H9 (cell line): ENCODE results near the gene MCM10. TPM values are rescaled to one million over a fixed set of nuclear protein-coding genes. Genes with fewer than 3 reads are reported as not detected.

ENCODE experiments used
- DNase-seq: peaks from one replicate; pipeline ENCODE4 v3.0.0-alpha.2; 2017
- H2AFZ ChIP-seq: one replicate; pipeline ENCODE4 v1.6.1; 2013; ENCODE audit warnings: mild to moderate bottlenecking, low read length, control low read depth, moderate library complexity
- H2AK5ac ChIP-seq: 2 replicates; pipeline ENCODE4 v1.6.1; 2013; ENCODE audit warnings: low read length, control low read depth, mixed read lengths; ENCODE audit not compliant: insufficient read length
- H2BK120ac ChIP-seq: one replicate; pipeline ENCODE4 v1.6.1; 2013; ENCODE audit warnings: low read depth, mild to moderate bottlenecking, low read length, control low read depth, inconsistent platforms; ENCODE audit not compliant: poor library complexity, severe bottlenecking
- H2BK12ac ChIP-seq: 2 replicates; pipeline ENCODE4 v1.6.1; 2013; ENCODE audit warnings: low read length, control low read depth, mixed read lengths, low read depth; ENCODE audit not compliant: insufficient read length
- H2BK15ac ChIP-seq: 2 replicates; pipeline ENCODE4 v1.6.1; 2013; ENCODE audit warnings: low read depth, low read length, control low read depth
- H2BK20ac ChIP-seq: one replicate; pipeline ENCODE4 v1.6.1; 2013; ENCODE audit warnings: low read depth, mild to moderate bottlenecking, low read length, control low read depth, inconsistent platforms; ENCODE audit not compliant: poor library complexity, severe bottlenecking
- H2BK5ac ChIP-seq: 2 replicates; pipeline ENCODE4 v1.6.1; 2013; ENCODE audit warnings: low read length, control low read depth, mixed read lengths; ENCODE audit not compliant: insufficient read length
- H3K14ac ChIP-seq: 2 replicates; pipeline ENCODE4 v1.6.1; 2013; ENCODE audit warnings: low read length, control low read depth; ENCODE audit not compliant: insufficient read depth
- H3K18ac ChIP-seq: 2 replicates; pipeline ENCODE4 v1.6.1; 2013; ENCODE audit warnings: low read depth, mild to moderate bottlenecking, mixed read lengths, low read length, control low read depth; ENCODE audit not compliant: insufficient read length
- H3K23ac ChIP-seq: 2 replicates; pipeline ENCODE4 v1.6.1; 2013; ENCODE audit warnings: low read length, control low read depth, mixed read lengths, low read depth; ENCODE audit not compliant: insufficient read length
- H3K23me2 ChIP-seq: 2 replicates; pipeline ENCODE4 v1.6.1; 2013; ENCODE audit warnings: low read depth, mild to moderate bottlenecking, mixed read lengths, low read length, control low read depth; ENCODE audit not compliant: insufficient read length, poor library complexity, severe bottlenecking
- H3K27ac ChIP-seq: 2 replicates; pipeline ENCODE4 v1.5.1; 2013; ENCODE audit warnings: low read length, control low read depth, mixed read lengths, low read depth; ENCODE audit not compliant: insufficient read length
- H3K27me3 ChIP-seq: 2 replicates; pipeline ENCODE4 v1.6.1; 2013; ENCODE audit warnings: low read length, control low read depth, inconsistent platforms; ENCODE audit not compliant: insufficient read depth
- H3K4ac ChIP-seq: 2 replicates; pipeline ENCODE4 v1.6.1; 2013; ENCODE audit warnings: low read depth, mild to moderate bottlenecking, control low read depth, inconsistent platforms, low read length, moderate library complexity
- H3K4me1 ChIP-seq: 2 replicates; pipeline ENCODE4 v1.6.1; 2013; ENCODE audit warnings: low read length, control low read depth, inconsistent platforms; ENCODE audit not compliant: insufficient read depth
- H3K4me2 ChIP-seq: 2 replicates; pipeline ENCODE4 v1.6.1; 2013; ENCODE audit warnings: low read length, control low read depth, mixed read lengths; ENCODE audit not compliant: insufficient read length, insufficient read depth
- H3K56ac ChIP-seq: 2 replicates; pipeline ENCODE4 v1.6.1; 2013; ENCODE audit warnings: low read depth, mild to moderate bottlenecking, mixed read lengths, low read length, control low read depth; ENCODE audit not compliant: insufficient read length
- H3K79me1 ChIP-seq: 2 replicates; pipeline ENCODE4 v1.6.1; 2013; ENCODE audit warnings: low read depth, mild to moderate bottlenecking, moderate library complexity, low read length, control low read depth, inconsistent platforms; ENCODE audit not compliant: insufficient read depth, poor library complexity, severe bottlenecking
- H3K79me2 ChIP-seq: 2 replicates; pipeline ENCODE4 v1.6.1; 2013; ENCODE audit warnings: low read length, control low read depth, inconsistent platforms; ENCODE audit not compliant: insufficient read depth
- H3K9ac ChIP-seq: 2 replicates; pipeline ENCODE4 v1.6.1; 2013; ENCODE audit warnings: low read length, control low read depth, mixed read lengths; ENCODE audit not compliant: insufficient read length; ENCODE audit errors: extremely low read depth
- H3K9me3 ChIP-seq: one replicate; pipeline ENCODE4 v1.6.1; 2013; ENCODE audit warnings: low read depth, low read length, inconsistent platforms; ENCODE audit not compliant: control insufficient read depth
- H3T11ph ChIP-seq: one replicate; pipeline ENCODE4 v1.6.1; 2013; ENCODE audit warnings: mild to moderate bottlenecking, low read length, control low read depth, inconsistent platforms
- H4K20me1 ChIP-seq: one replicate; pipeline ENCODE4 v1.6.1; 2013; ENCODE audit not compliant: control insufficient read depth, insufficient read length, insufficient read depth
- H4K5ac ChIP-seq: 2 replicates; pipeline ENCODE4 v1.6.1; 2013; ENCODE audit warnings: low read depth, mild to moderate bottlenecking, mixed read lengths, low read length, control low read depth; ENCODE audit not compliant: insufficient read length
- H4K8ac ChIP-seq: replicated peaks from 2 replicates; pipeline ENCODE4 v1.6.1; 2013; ENCODE audit warnings: low read length, control low read depth, mixed read lengths, low read depth; ENCODE audit not compliant: insufficient read length
- H4K91ac ChIP-seq: 2 replicates; pipeline ENCODE4 v1.6.1; 2013; ENCODE audit warnings: low read depth, mild to moderate bottlenecking, moderate library complexity, mixed read lengths, low read length, control low read depth; ENCODE audit not compliant: insufficient read length
- H3K27ac Mint-ChIP-seq, 3 experiments: 2 replicates in 2 of 3; 3 replicates in 1 of 3; pipeline ENCODE4 v1.8.0; 2020 to 2021; ENCODE audit warnings: mixed read lengths in 3 of 3, mild to moderate bottlenecking in 1 of 3, moderate library complexity in 1 of 3
- H3K27me3 Mint-ChIP-seq: 2 replicates; pipeline ENCODE4 v1.8.0; 2021; ENCODE audit warnings: low read depth, mild to moderate bottlenecking, moderate library complexity, mixed read lengths
- H3K36me3 Mint-ChIP-seq, 3 experiments: 2 replicates in 2 of 3; 3 replicates in 1 of 3; pipeline ENCODE4 v1.8.0; 2020 to 2021; ENCODE audit warnings: low read depth in 3 of 3, mixed read lengths in 3 of 3; ENCODE audit not compliant: insufficient read depth in 1 of 3
- H3K4me1 Mint-ChIP-seq, 2 experiments: 2 replicates each; pipeline ENCODE4 v1.8.0; 2020; ENCODE audit warnings: mixed read lengths in 2 of 2
- H3K4me3 Mint-ChIP-seq, 2 experiments: 2 replicates in 1 of 2; 3 replicates in 1 of 2; pipeline ENCODE4 v1.8.0; 2020 to 2021; ENCODE audit warnings: mild to moderate bottlenecking in 2 of 2, mixed read lengths in 2 of 2, moderate library complexity in 1 of 2
- H3K9me3 Mint-ChIP-seq, 2 experiments: 2 replicates in 1 of 2; 3 replicates in 1 of 2; pipeline ENCODE4 v1.8.0; 2020; ENCODE audit warnings: mild to moderate bottlenecking in 2 of 2, mixed read lengths in 2 of 2, moderate library complexity in 1 of 2
- CTCF ChIP-seq: fragments of 200-600 bp; sonication (generic); conservative IDR thresholded peaks from 3 replicates; pipeline ENCODE4 v1.8.0; 2021; ENCODE audit warnings: antibody characterized with exemption, mild to moderate bottlenecking
- WGBS: extraction: QIAGEN DNeasy Blood & Tissue Kit; methylation state at CpG from one replicate; pipeline ENCODE4 v1.1.7; 2013; ENCODE audit warnings: missing lambda C conversion rate, low lambda C conversion rate, mixed read lengths; ENCODE audit not compliant: insufficient read length; ENCODE audit errors: extremely low coverage; 5-methylcytosine and 5-hydroxymethylcytosine counted together
- total RNA-seq: library from RNA; stranded (reverse); gene quantifications from 2 replicates; pipeline ENCODE4 v1.2.1, GENCODE V29; 2021

MCM10 gene
- total RNA-seq, 1 experiment from 2014 or later, result 67.4 TPM

- no peak overlapping the region for H3K56ac ChIP-seq
- no peaks in the 10 kb centered on the region for H3K79me1 ChIP-seq
- Mint-ChIP-seq H3K27me3 (no peaks in the 10 kb centered on the region), H3K9me3 (no peaks in the 10 kb centered on the region; a peak in 1 of 5 replicates), H3K36me3 (peaks cover 0 to 24% (median 14%) of the 10 kb centered on the region in 3 experiments; a peak in 5 of 7 replicates), H3K4me1 (peaks cover 19 to 35% of the 10 kb centered on the region in 2 experiments), H3K27ac (peak overlapping the region in 2 of 3 experiments; percentile 27 to 91; a peak in 2 of 7 replicates), H3K4me3 (no peak overlapping the region; a peak in 1 of 5 replicates)
- no peak for DNase-seq
- no peak overlapping the region for H2BK5ac ChIP-seq
- H3K27ac ChIP-seq, result no peak overlapping the region
- no peaks in the 10 kb centered on the region for H3K79me2 ChIP-seq
- H3K27me3 ChIP-seq, result no peaks in the 10 kb centered on the region
- no CpG with 5 or more reads among the region's 7 CpGs for whole genome bisulfite sequencing
- no peak overlapping the region for H3K18ac ChIP-seq
- H3T11ph ChIP-seq, result no peak overlapping the region
- no peak overlapping the region for H2BK15ac ChIP-seq
- H4K5ac ChIP-seq, result no peak overlapping the region
- no peak overlapping the region for H4K8ac ChIP-seq
- H3K4ac ChIP-seq, result no peak overlapping the region
- no peak for TF ChIP-seq CTCF
- no peaks in the 10 kb centered on the region for H3K23me2 ChIP-seq
- no peaks in the 10 kb centered on the region for H3K9me3 ChIP-seq
- no peak overlapping the region for H3K14ac ChIP-seq
- no peaks in the 10 kb centered on the region; the same call in 1 of the 2 replicates for H3K4me1 ChIP-seq
- no peak overlapping the region for H3K23ac ChIP-seq
- H3K4me2 ChIP-seq, result no peak overlapping the region
- no peak overlapping the region for H2AK5ac ChIP-seq
- H2BK120ac ChIP-seq, result no peak overlapping the region
- no peak overlapping the region for H4K91ac ChIP-seq
- no peak overlapping the region for H3K9ac ChIP-seq
- H4K20me1 ChIP-seq, result no peaks in the 10 kb centered on the region
- H2AFZ ChIP-seq, result no peak overlapping the region
- no peak overlapping the region for H2BK20ac ChIP-seq
- no peak overlapping the region for H2BK12ac ChIP-seq
Observed at GRCh38 chr10:13139150-13139549, 22.2 kb upstream of the MCM10 start.
